ENCODE data around the gene CTNND2. TPM values are rescaled to one million over a fixed set of nuclear protein-coding genes. Genes with fewer than 3 reads are reported as not detected.

Gene CTNND2
- total and polyA plus RNA-seq, 4 donors: 36.5 to 183 (median 97.7) TPM

GRCh38 chr5:11491404-11492075 lies 412.7 kb downstream of the CTNND2 start:
- Histone ChIP-seq H3K36me3 (ENCODE audit: control insufficient read depth, insufficient read depth, low read length) (no peaks in the 10 kb centered on the region), H3K27ac (ENCODE audit: low read depth, low read length) (no peak overlapping the region), H3K4me3 (ENCODE audit: low read depth, low read length) (no peak overlapping the region), H3K9me3 (ENCODE audit: control insufficient read depth, insufficient read depth, low read length) (no peaks in the 10 kb centered on the region), H3K27me3 (ENCODE audit: control insufficient read depth, insufficient read depth, low read length) (no peaks in the 10 kb centered on the region), H3K4me1 (ENCODE audit: control insufficient read depth, insufficient read depth, low read length) (no peaks in the 10 kb centered on the region)
- WGBS (ENCODE audit: insufficient coverage): 100% methylated on average over 2 of the region's 7 CpGs
- peak in 1 of 6 donors; percentile 40 for DNase-seq (ENCODE audit: low read depth in 4 of 6, low spot score in 6 of 6)

GRCh38 chr5:11483630-11484029 lies 420.6 kb downstream of the CTNND2 start:
- Histone ChIP-seq H3K4me1 (ENCODE audit: control insufficient read depth, insufficient read depth, low read length) (peaks cover 2% of the 10 kb centered on the region), H3K27me3 (ENCODE audit: control insufficient read depth, insufficient read depth, low read length) (no peaks in the 10 kb centered on the region), H3K4me3 (ENCODE audit: low read depth, low read length) (no peak overlapping the region), H3K36me3 (ENCODE audit: control insufficient read depth, insufficient read depth, low read length) (no peaks in the 10 kb centered on the region), H3K9me3 (ENCODE audit: control insufficient read depth, insufficient read depth, low read length) (no peaks in the 10 kb centered on the region), H3K27ac (ENCODE audit: low read depth, low read length) (no peak overlapping the region)
- no peak for DNase-seq (ENCODE audit: low read depth in 4 of 6, low spot score in 6 of 6)
- WGBS (ENCODE audit: insufficient coverage): 93% methylated on average over 4 of the region's 5 CpGs

- Histone ChIP-seq H3K4me1 (ENCODE audit: control insufficient read depth, insufficient read depth, low read length) (peaks cover 2% of the 10 kb centered on the region), H3K4me3 (ENCODE audit: low read depth, low read length) (no peak overlapping the region), H3K27me3 (ENCODE audit: control insufficient read depth, insufficient read depth, low read length) (no peaks in the 10 kb centered on the region), H3K36me3 (ENCODE audit: control insufficient read depth, insufficient read depth, low read length) (no peaks in the 10 kb centered on the region), H3K27ac (ENCODE audit: low read depth, low read length) (no peak overlapping the region), H3K9me3 (ENCODE audit: control insufficient read depth, insufficient read depth, low read length) (no peaks in the 10 kb centered on the region)
- DNase-seq (ENCODE audit: low read depth in 4 of 6, low spot score in 6 of 6): no peak
- WGBS (ENCODE audit: insufficient coverage): 93% methylated on average over 4 of the region's 4 CpGs
These were observed 422.2 kb downstream of the CTNND2 start for GRCh38 chr5:11482011-11482410.

DNA sequence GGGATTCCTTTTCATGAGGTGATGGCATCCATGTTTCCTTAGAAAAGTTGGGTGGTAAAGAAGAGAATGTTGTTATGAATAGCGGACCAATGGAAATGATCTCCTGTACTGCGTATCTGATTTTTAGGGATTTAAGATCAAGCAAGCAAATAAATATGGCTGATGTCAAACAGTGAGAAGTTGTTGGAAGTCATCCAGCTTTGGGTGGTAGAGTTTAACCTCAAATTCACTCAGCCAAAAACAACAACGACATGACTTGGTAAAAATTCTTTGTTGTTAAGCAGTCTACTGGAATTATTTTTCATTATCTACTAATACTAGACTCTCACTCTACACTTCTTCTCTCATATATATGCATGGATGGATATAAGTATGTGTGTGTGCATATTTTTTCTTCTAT lies 426.5 kb downstream of the CTNND2 start:
- H3K27ac ChIP-seq (ENCODE audit: low read depth, low read length): no peak overlapping the region
- H3K36me3 ChIP-seq (ENCODE audit: control insufficient read depth, insufficient read depth, low read length): no peaks in the 10 kb centered on the region
- no peaks in the 10 kb centered on the region for H3K27me3 ChIP-seq (ENCODE audit: control insufficient read depth, insufficient read depth, low read length)
- H3K4me1 ChIP-seq (ENCODE audit: control insufficient read depth, insufficient read depth, low read length): peaks cover 2% of the 10 kb centered on the region
- no peak overlapping the region for H3K4me3 ChIP-seq (ENCODE audit: low read depth, low read length)
- no peak for DNase-seq (ENCODE audit: low read depth in 4 of 6, low spot score in 6 of 6)
- WGBS (ENCODE audit: insufficient coverage): 100% methylated on average over 1 of the region's 3 CpGs
- no peaks in the 10 kb centered on the region for H3K9me3 ChIP-seq (ENCODE audit: control insufficient read depth, insufficient read depth, low read length)

DNA sequence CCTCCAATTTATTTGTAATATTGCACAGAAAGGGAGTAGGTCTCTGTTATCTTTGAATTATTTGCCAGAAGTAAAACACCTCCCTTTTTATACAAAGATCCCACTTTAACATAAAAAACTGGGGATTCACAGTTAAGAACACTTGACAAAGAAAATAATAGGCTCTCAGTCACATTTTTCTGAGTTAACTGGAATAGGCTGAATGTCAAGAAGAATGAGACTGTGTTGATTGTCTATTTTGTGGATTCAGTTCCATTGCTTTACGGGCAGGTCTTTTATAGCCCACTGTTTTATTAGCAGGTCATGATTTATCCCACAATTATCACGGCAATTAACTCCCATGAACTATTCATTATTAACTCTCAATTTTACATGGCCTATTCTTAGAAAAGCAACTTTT lies 427.4 kb downstream of the CTNND2 start:
- DNase-seq (ENCODE audit: low read depth in 4 of 6, low spot score in 6 of 6): peak in 1 of 6 donors; percentile 25
- H3K4me3 ChIP-seq (ENCODE audit: low read depth, low read length): no peak overlapping the region
- H3K9me3 ChIP-seq (ENCODE audit: control insufficient read depth, insufficient read depth, low read length): no peaks in the 10 kb centered on the region
- H3K27me3 ChIP-seq (ENCODE audit: control insufficient read depth, insufficient read depth, low read length): no peaks in the 10 kb centered on the region
- no peaks in the 10 kb centered on the region for H3K36me3 ChIP-seq (ENCODE audit: control insufficient read depth, insufficient read depth, low read length)
- H3K27ac ChIP-seq (ENCODE audit: low read depth, low read length): no peak overlapping the region
- no CpG with 5 or more reads among the region's 2 CpGs for WGBS (ENCODE audit: insufficient coverage)
- H3K4me1 ChIP-seq (ENCODE audit: control insufficient read depth, insufficient read depth, low read length): no peaks in the 10 kb centered on the region

DNA sequence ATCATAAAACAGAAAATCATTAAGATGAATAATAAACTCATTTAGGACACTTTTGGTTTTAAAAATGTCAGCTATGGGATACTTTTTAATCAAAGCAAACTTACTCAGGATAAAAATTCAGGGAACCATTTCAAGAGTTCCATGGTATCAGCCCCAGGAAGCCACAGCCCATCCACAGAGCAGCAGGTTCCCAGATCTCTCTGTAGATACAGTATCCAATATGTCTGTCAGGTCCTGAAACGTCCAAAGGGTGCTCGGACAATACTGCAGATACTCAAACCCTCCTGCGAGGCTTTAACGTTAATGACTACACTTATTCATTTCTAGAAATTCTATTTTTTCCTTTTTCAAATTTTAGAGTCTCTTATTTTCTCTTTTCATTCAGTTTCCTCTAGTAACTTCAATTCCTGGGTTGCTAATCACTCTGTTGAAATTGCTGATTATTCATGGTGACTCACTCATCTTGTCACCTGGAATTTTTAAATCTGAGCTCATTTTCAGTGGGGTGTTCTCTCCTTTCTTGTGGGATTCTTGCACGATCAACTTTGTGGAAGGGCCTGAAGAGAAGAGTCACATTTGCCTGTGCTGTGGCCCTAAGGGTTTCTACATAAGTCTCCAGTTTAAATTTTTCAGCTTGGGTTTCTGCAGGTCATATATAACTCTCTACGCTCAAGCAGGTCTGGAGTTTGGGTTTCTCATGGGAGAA lies 435.8 kb downstream of the CTNND2 start:
- H3K27me3 ChIP-seq (ENCODE audit: control insufficient read depth, insufficient read depth, low read length): no peaks in the 10 kb centered on the region
- peaks cover 3% of the 10 kb centered on the region for H3K36me3 ChIP-seq (ENCODE audit: control insufficient read depth, insufficient read depth, low read length)
- no peaks in the 10 kb centered on the region for H3K9me3 ChIP-seq (ENCODE audit: control insufficient read depth, insufficient read depth, low read length)
- no peak overlapping the region for H3K27ac ChIP-seq (ENCODE audit: low read depth, low read length)
- no peak overlapping the region for H3K4me3 ChIP-seq (ENCODE audit: low read depth, low read length)
- no peak for DNase-seq (ENCODE audit: low read depth in 4 of 6, low spot score in 6 of 6)
- 93% methylated on average over 5 of the region's 6 CpGs for WGBS (ENCODE audit: insufficient coverage)
- H3K4me1 ChIP-seq (ENCODE audit: control insufficient read depth, insufficient read depth, low read length): no peaks in the 10 kb centered on the region

GRCh38 chr5:11467588-11467987 lies 436.7 kb downstream of the CTNND2 start:
- no peaks in the 10 kb centered on the region for H3K4me1 ChIP-seq (ENCODE audit: control insufficient read depth, insufficient read depth, low read length)
- no CpG with 5 or more reads among the region's 2 CpGs for whole genome bisulfite sequencing (ENCODE audit: insufficient coverage)
- no peak overlapping the region for H3K27ac ChIP-seq (ENCODE audit: low read depth, low read length)
- no peaks in the 10 kb centered on the region for H3K9me3 ChIP-seq (ENCODE audit: control insufficient read depth, insufficient read depth, low read length)
- no peaks in the 10 kb centered on the region for H3K27me3 ChIP-seq (ENCODE audit: control insufficient read depth, insufficient read depth, low read length)
- H3K36me3 ChIP-seq (ENCODE audit: control insufficient read depth, insufficient read depth, low read length): peaks cover 3% of the 10 kb centered on the region
- no peak for DNase-seq (ENCODE audit: low read depth in 4 of 6, low spot score in 6 of 6)
- no peak overlapping the region for H3K4me3 ChIP-seq (ENCODE audit: low read depth, low read length)

DNA sequence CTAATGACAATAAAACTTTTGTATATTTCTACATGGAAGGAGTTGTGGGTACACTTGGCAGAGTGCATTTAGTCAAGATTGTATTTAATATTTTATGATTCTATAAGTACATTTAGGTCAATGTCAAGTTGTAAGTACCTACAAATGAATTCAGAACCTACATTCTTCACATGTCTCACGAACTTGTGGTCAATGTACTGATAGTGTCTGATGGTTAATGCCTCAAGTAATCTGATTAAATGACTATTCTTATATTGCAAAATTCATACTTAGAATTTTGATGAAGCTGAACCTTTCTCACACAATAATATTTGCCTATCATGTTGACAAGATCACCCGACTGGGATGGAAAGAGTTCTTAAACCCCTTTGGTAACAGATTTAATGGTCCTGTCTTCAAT lies 444.5 kb downstream of the CTNND2 start:
- Histone ChIP-seq H3K36me3 (ENCODE audit: control insufficient read depth, insufficient read depth, low read length) (peaks cover 3% of the 10 kb centered on the region), H3K4me3 (ENCODE audit: low read depth, low read length) (no peak overlapping the region), H3K4me1 (ENCODE audit: control insufficient read depth, insufficient read depth, low read length) (no peaks in the 10 kb centered on the region), H3K27ac (ENCODE audit: low read depth, low read length) (no peak overlapping the region), H3K9me3 (ENCODE audit: control insufficient read depth, insufficient read depth, low read length) (no peaks in the 10 kb centered on the region), H3K27me3 (ENCODE audit: control insufficient read depth, insufficient read depth, low read length) (no peaks in the 10 kb centered on the region)
- WGBS (ENCODE audit: insufficient coverage): 100% methylated on average over 1 of the region's 2 CpGs
- no peak for DNase-seq (ENCODE audit: low read depth in 4 of 6, low spot score in 6 of 6)

DNA sequence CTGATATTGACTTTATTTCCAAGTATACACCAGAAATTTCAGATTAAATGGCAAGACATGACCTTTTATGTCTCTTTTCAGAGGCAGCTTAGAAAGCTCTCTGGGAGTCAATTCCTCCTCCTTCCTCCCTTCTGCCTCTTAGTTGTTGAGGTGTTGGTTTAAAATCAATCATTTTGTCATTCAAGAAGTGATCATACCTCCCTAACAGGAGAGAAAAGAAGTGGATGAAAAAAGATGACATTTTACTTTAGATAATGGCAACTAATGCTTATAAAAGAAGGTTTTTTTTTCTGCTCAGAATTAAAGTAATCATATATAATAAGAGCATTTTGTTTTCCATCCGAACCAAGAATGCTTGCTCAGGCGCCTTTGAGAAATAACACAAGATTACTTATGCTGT lies 448.7 kb downstream of the CTNND2 start:
- no CpG with 5 or more reads among the region's 2 CpGs for WGBS (ENCODE audit: insufficient coverage)
- H3K9me3 ChIP-seq (ENCODE audit: control insufficient read depth, insufficient read depth, low read length): no peaks in the 10 kb centered on the region
- no peaks in the 10 kb centered on the region for H3K36me3 ChIP-seq (ENCODE audit: control insufficient read depth, insufficient read depth, low read length)
- DNase-seq (ENCODE audit: low read depth in 4 of 6, low spot score in 6 of 6): no peak
- no peaks in the 10 kb centered on the region for H3K27me3 ChIP-seq (ENCODE audit: control insufficient read depth, insufficient read depth, low read length)
- H3K4me1 ChIP-seq (ENCODE audit: control insufficient read depth, insufficient read depth, low read length): no peaks in the 10 kb centered on the region
- no peak overlapping the region for H3K27ac ChIP-seq (ENCODE audit: low read depth, low read length)
- H3K4me3 ChIP-seq (ENCODE audit: low read depth, low read length): no peak overlapping the region

GRCh38 chr5:11452852-11453251 lies 451.4 kb downstream of the CTNND2 start:
- no peaks in the 10 kb centered on the region for H3K27me3 ChIP-seq (ENCODE audit: control insufficient read depth, insufficient read depth, low read length)
- no CpG with 5 or more reads among the region's 2 CpGs for WGBS (ENCODE audit: insufficient coverage)
- H3K4me3 ChIP-seq (ENCODE audit: low read depth, low read length): no peak overlapping the region
- no peak overlapping the region for H3K27ac ChIP-seq (ENCODE audit: low read depth, low read length)
- H3K4me1 ChIP-seq (ENCODE audit: control insufficient read depth, insufficient read depth, low read length): no peaks in the 10 kb centered on the region
- DNase-seq (ENCODE audit: low read depth in 4 of 6, low spot score in 6 of 6): no peak
- no peaks in the 10 kb centered on the region for H3K9me3 ChIP-seq (ENCODE audit: control insufficient read depth, insufficient read depth, low read length)
- no peaks in the 10 kb centered on the region for H3K36me3 ChIP-seq (ENCODE audit: control insufficient read depth, insufficient read depth, low read length)
